Immature natural killer cell (primary cell): ENCODE results near the gene CENPT. TPM values are rescaled to one million over a fixed set of nuclear protein-coding genes. Genes with fewer than 3 reads are reported as not detected.

Experiments
- DNase-seq, 3 donors: peaks; one replicate each; pipeline ENCODE4 v3.0.0; 2022; ENCODE audit warnings: mixed read lengths in 1 of 3
- H3K27ac Mint-ChIP-seq, 6 donors: one replicate each; pipeline ENCODE4 v1.8.0; 2020; ENCODE audit warnings: mixed read lengths in 6 of 6, mild to moderate bottlenecking in 5 of 6, inconsistent platforms in 4 of 6, moderate library complexity in 3 of 6
- H3K27me3 Mint-ChIP-seq, 3 donors: one replicate each; pipeline ENCODE4 v1.8.0; 2020 to 2021; ENCODE audit warnings: low read depth in 3 of 3, mild to moderate bottlenecking in 3 of 3, mixed read lengths in 3 of 3, moderate library complexity in 3 of 3, inconsistent platforms in 1 of 3
- H3K36me3 Mint-ChIP-seq, 3 donors: one replicate each; pipeline ENCODE4 v1.8.0; 2020; ENCODE audit warnings: mixed read lengths in 3 of 3, inconsistent platforms in 2 of 3, mild to moderate bottlenecking in 2 of 3
- H3K4me1 Mint-ChIP-seq, 2 donors: one replicate each; pipeline ENCODE4 v1.8.0; 2020; ENCODE audit warnings: inconsistent platforms in 2 of 2, mild to moderate bottlenecking in 2 of 2, mixed read lengths in 2 of 2, moderate library complexity in 1 of 2
- H3K4me3 Mint-ChIP-seq, 5 donors: one replicate each; pipeline ENCODE4 v1.8.0; 2020; ENCODE audit warnings: mild to moderate bottlenecking in 5 of 5, mixed read lengths in 5 of 5, inconsistent platforms in 3 of 5, moderate library complexity in 3 of 5
- H3K9me3 Mint-ChIP-seq, 6 donors: one replicate each; pipeline ENCODE4 v1.8.0; 2020; ENCODE audit warnings: mild to moderate bottlenecking in 6 of 6, mixed read lengths in 6 of 6, inconsistent platforms in 4 of 6, moderate library complexity in 3 of 6
- polyA plus RNA-seq, 3 donors: library from polyadenylated mRNA; unstranded; fragments of 300-500 nt; fragmentation: Illumina TruSeq; gene quantifications; one replicate each; pipeline ENCODE4 v1.2.3, GENCODE V29; 2021

CENPT gene
- polyA plus RNA-seq, 3 donors from 2014 or later: 9.3 to 15.0 (median 12.4) TPM

- Mint-ChIP-seq H3K27me3 (peaks cover 0 to 5% (median 3%) of the 10 kb centered on the region in 3 donors), H3K36me3 (no peaks in the 10 kb centered on the region), H3K27ac (peak overlapping the region; percentile 53 to 96 (median 79)), H3K9me3 (no peaks in the 10 kb centered on the region), H3K4me1 (peaks cover 33% of the 10 kb centered on the region in 2 donors), H3K4me3 (peak overlapping the region; percentile 92 to 97 (median 94))
- DNase-seq: peak in 1 of 3 donors; percentile 1
Measured at GRCh38 chr16:67805718-67806427, 41.6 kb downstream of the CENPT start.

GRCh38 chr16:67804853-67805542 is 42.5 kb downstream of the CENPT start:
- Mint-ChIP-seq H3K4me3 (peak overlapping the region; percentile 92 to 97 (median 94)), H3K36me3 (no peaks in the 10 kb centered on the region), H3K27ac (peak overlapping the region; percentile 62 to 96 (median 77)), H3K4me1 (peaks cover 39 to 40% of the 10 kb centered on the region in 2 donors), H3K9me3 (no peaks in the 10 kb centered on the region), H3K27me3 (peaks cover 0 to 5% (median 3%) of the 10 kb centered on the region in 3 donors)
- no peak for DNase-seq

- DNase-seq: no peak
- H3K4me3 Mint-ChIP-seq: peak overlapping the region in 3 of 5 donors; percentile 21 to 40 (median 29)
- peaks cover 0 to 5% (median 3%) of the 10 kb centered on the region in 3 donors for H3K27me3 Mint-ChIP-seq
- H3K36me3 Mint-ChIP-seq: peaks cover 0 to 4% (median 0%) of the 10 kb centered on the region in 3 donors
- H3K27ac Mint-ChIP-seq: no peak overlapping the region
- H3K4me1 Mint-ChIP-seq: peaks cover 45% of the 10 kb centered on the region in 2 donors
- H3K9me3 Mint-ChIP-seq: no peaks in the 10 kb centered on the region
Measured at GRCh38 chr16:67803894-67804293, 43.6 kb downstream of the CENPT start.

GRCh38 chr16:67801883-67802282 is 45.6 kb downstream of the CENPT start:
- Mint-ChIP-seq H3K27ac (peak overlapping the region in 1 of 6 donors; percentile 34), H3K36me3 (peaks cover 0 to 4% (median 0%) of the 10 kb centered on the region in 3 donors)

GRCh38 chr16:67801241-67801640 is 46.3 kb downstream of the CENPT start:
- Mint-ChIP-seq H3K9me3 (no peaks in the 10 kb centered on the region), H3K4me1 (peaks cover 49 to 63% of the 10 kb centered on the region in 2 donors), H3K36me3 (peaks cover 0 to 4% (median 3%) of the 10 kb centered on the region in 3 donors), H3K27ac (peak overlapping the region in 1 of 6 donors; percentile 55), H3K4me3 (peak overlapping the region in 1 of 5 donors; percentile 10), H3K27me3 (no peaks in the 10 kb centered on the region)
- DNase-seq: no peak

More at GRCh38 chr16:67801883-67802282, 45.6 kb downstream of the CENPT start:
- Mint-ChIP-seq H3K9me3 (no peaks in the 10 kb centered on the region), H3K27me3 (peaks cover 0 to 3% (median 3%) of the 10 kb centered on the region in 3 donors), H3K4me1 (peaks cover 45 to 57% of the 10 kb centered on the region in 2 donors), H3K4me3 (peak overlapping the region in 3 of 5 donors; percentile 5 to 33 (median 22))
- peak in 1 of 3 donors; percentile 2 for DNase-seq

GRCh38 chr16:67800338-67800926 is 47.1 kb downstream of the CENPT start:
- Mint-ChIP-seq H3K4me1 (peaks cover 44 to 62% of the 10 kb centered on the region in 2 donors), H3K27me3 (no peaks in the 10 kb centered on the region), H3K27ac (peak overlapping the region in 1 of 6 donors; percentile 55), H3K36me3 (peaks cover 0 to 4% (median 4%) of the 10 kb centered on the region in 3 donors), H3K9me3 (no peaks in the 10 kb centered on the region), H3K4me3 (no peak overlapping the region)
- no peak for DNase-seq

- Mint-ChIP-seq H3K36me3 (peaks cover 0 to 4% (median 4%) of the 10 kb centered on the region in 3 donors), H3K4me3 (no peak overlapping the region), H3K27me3 (no peaks in the 10 kb centered on the region), H3K27ac (peak overlapping the region in 2 of 6 donors; percentile 1 to 21), H3K9me3 (no peaks in the 10 kb centered on the region), H3K4me1 (peaks cover 22 to 35% of the 10 kb centered on the region in 2 donors)
- DNase-seq: no peak
Measured at GRCh38 chr16:67796099-67796718, 51.3 kb downstream of the CENPT start.

GRCh38 chr16:67790071-67790470 is 57.4 kb downstream of the CENPT start:
- no peaks in the 10 kb centered on the region for H3K36me3 Mint-ChIP-seq
- no peaks in the 10 kb centered on the region for H3K9me3 Mint-ChIP-seq
- H3K4me3 Mint-ChIP-seq: no peak overlapping the region
- DNase-seq: no peak
- H3K4me1 Mint-ChIP-seq: peaks cover 0 to 5% of the 10 kb centered on the region in 2 donors
- peak overlapping the region in 1 of 6 donors; percentile 56 for H3K27ac Mint-ChIP-seq
- H3K27me3 Mint-ChIP-seq: peaks cover 0 to 2% (median 0%) of the 10 kb centered on the region in 3 donors

- DNase-seq: no peak
- Mint-ChIP-seq H3K9me3 (no peaks in the 10 kb centered on the region), H3K27me3 (peaks cover 0 to 2% (median 0%) of the 10 kb centered on the region in 3 donors), H3K36me3 (no peaks in the 10 kb centered on the region), H3K4me1 (peaks cover 4 to 13% of the 10 kb centered on the region in 2 donors), H3K4me3 (no peak overlapping the region), H3K27ac (no peak overlapping the region)
Measured at GRCh38 chr16:67786491-67786890, 61.0 kb downstream of the CENPT start.

GRCh38 chr16:67783353-67783725 is 64.2 kb downstream of the CENPT start:
- Mint-ChIP-seq H3K27me3 (peaks cover 0 to 2% (median 0%) of the 10 kb centered on the region in 3 donors), H3K4me1 (peaks cover 18 to 21% of the 10 kb centered on the region in 2 donors), H3K4me3 (no peak overlapping the region), H3K9me3 (no peaks in the 10 kb centered on the region), H3K27ac (peak overlapping the region in 1 of 6 donors; percentile 30), H3K36me3 (no peaks in the 10 kb centered on the region)
- no peak for DNase-seq

- Mint-ChIP-seq H3K9me3 (no peaks in the 10 kb centered on the region), H3K4me3 (no peak overlapping the region), H3K27me3 (peaks cover 0 to 2% (median 0%) of the 10 kb centered on the region in 3 donors), H3K36me3 (no peaks in the 10 kb centered on the region), H3K4me1 (peaks cover 18 to 21% of the 10 kb centered on the region in 2 donors), H3K27ac (no peak overlapping the region)
- DNase-seq: no peak
Measured at GRCh38 chr16:67782567-67783352, 64.7 kb downstream of the CENPT start.

- Mint-ChIP-seq H3K9me3 (no peaks in the 10 kb centered on the region), H3K4me3 (peak overlapping the region in 1 of 5 donors; percentile 3), H3K4me1 (peaks cover 18 to 24% of the 10 kb centered on the region in 2 donors), H3K36me3 (no peaks in the 10 kb centered on the region), H3K27me3 (peaks cover 0 to 2% (median 0%) of the 10 kb centered on the region in 3 donors), H3K27ac (peak overlapping the region; percentile 64 to 87 (median 82))
- DNase-seq: no peak
Measured at GRCh38 chr16:67781565-67781921, 66.0 kb downstream of the CENPT start.
